ENCODE measurements around the gene OTOR.
A peak's percentile ranks its signal among the peaks of the same experiment; 100 is the strongest.

Gene OTOR

DNA sequence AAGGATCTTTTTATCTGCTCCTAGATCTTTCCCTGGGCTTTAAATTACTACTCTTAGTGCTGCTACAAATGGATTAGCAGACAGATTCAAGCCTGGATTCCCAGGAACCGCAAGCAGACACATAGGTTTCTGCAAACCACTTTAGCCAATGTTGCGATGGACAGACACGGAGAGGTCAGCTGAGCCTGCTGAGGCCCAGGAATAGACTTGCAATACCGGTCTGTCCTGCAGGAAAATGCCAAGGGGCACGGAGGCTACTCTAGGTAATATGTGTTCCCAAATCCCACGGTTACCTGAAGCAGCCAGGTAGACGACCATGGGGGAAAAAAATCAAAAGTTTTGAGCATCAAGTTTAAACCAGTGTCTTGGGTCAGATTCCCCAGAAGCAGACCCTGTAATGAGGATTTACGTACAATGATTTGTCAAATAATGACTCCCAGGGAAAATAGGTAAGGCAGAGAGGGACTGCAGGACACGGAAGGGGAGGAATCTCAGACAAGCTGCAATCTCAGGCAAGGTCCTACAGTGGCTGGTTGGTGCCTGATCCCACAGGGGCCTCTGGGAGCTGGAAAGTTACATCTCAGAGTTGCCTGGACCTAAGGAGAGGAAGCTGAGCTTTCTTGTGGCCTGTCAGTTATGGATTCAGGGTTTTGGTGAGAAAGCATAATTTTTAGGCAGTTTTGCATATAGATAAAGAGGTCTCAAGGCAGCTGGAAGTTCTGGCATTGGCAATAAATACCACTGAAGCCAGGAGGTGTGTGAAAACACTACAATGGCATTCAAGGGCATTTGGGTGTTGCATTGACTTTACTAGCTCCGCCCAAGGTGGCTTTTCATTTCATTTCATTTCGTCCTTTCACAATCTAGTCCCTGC is 12.5 kb downstream of the OTOR start:
- no peak overlapping the region for H3K4me3 ChIP-seq (replicated peaks in 1 of 2; ENCODE audit: low read depth in 2 of 2, low read length in 2 of 2)
- no peak for DNase-seq (ENCODE audit: low read depth in 2 of 2)
- TF ChIP-seq, protein P1, sequence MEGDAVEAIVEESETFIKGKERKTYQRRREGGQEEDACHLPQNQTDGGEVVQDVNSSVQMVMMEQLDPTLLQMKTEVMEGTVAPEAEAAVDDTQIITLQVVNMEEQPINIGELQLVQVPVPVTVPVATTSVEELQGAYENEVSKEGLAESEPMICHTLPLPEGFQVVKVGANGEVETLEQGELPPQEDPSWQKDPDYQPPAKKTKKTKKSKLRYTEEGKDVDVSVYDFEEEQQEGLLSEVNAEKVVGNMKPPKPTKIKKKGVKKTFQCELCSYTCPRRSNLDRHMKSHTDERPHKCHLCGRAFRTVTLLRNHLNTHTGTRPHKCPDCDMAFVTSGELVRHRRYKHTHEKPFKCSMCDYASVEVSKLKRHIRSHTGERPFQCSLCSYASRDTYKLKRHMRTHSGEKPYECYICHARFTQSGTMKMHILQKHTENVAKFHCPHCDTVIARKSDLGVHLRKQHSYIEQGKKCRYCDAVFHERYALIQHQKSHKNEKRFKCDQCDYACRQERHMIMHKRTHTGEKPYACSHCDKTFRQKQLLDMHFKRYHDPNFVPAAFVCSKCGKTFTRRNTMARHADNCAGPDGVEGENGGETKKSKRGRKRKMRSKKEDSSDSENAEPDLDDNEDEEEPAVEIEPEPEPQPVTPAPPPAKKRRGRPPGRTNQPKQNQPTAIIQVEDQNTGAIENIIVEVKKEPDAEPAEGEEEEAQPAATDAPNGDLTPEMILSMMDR (IDR thresholded peaks at IDR 0.05; ENCODE audit: low read depth, low read length) = no peak

DNA sequence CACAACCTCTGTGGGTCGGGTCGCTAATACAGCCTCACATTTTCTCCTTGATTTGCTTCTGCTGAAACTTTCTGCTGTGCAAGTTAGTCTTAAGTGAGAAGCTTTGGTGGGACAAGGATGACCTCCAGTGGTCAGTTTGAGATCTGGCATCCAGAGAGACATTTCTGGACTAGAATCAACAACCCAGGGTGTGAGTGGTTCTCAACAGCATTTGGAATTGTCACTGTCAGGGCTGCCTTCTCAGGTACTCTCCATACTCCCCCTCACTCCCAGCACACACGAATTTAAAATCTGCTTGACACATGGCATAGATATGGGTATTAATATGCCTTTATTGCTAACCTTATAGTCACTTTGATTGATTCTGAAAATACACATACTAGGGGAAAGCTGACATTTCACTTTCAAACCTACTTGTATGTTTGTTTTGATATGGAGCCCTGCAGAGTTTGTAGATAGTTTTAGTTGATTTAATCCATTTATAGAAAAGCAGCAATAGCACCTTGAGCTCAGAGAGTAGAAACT is 13.2 kb downstream of the OTOR start:
- DNase-seq (ENCODE audit: low read depth in 2 of 2) = peak; percentile 80 to 82
- TF ChIP-seq, protein P1 (IDR thresholded peaks at IDR 0.05; ENCODE audit: low read depth, low read length) = peak; percentile 75
- H3K4me3 ChIP-seq (replicated peaks in 1 of 2; ENCODE audit: low read depth in 2 of 2, low read length in 2 of 2) = no peak overlapping the region

- TF ChIP-seq, protein P1 (IDR thresholded peaks at IDR 0.05; ENCODE audit: low read depth, low read length) = no peak
- no peak overlapping the region for H3K4me3 ChIP-seq (replicated peaks in 1 of 2; ENCODE audit: low read depth in 2 of 2, low read length in 2 of 2)
- no peak for DNase-seq (ENCODE audit: low read depth in 2 of 2)
Measured at GRCh38 chr20:16764560-16764959, 16.4 kb downstream of the OTOR start.

DNA sequence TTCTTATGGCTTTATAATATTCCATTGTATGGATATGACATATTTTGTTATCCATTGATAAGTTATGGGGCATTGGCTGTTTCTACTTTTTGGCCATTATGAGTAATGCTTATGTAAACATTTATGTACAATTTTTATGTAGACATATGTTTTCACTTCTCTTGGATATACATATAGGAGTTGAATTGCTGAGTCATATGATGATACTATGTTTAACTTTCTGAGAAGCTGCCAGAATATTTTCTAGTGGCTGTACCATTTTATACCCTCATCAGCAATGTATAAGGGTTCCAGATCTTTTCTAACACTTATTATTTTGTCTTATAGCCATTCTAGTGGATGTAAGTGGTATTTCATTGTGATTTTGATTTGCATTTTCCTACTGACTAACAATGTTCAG is 23.1 kb downstream of the OTOR start:
- TF ChIP-seq, protein P1 (IDR thresholded peaks at IDR 0.05; ENCODE audit: low read depth, low read length) = no peak
- no peak overlapping the region for H3K4me3 ChIP-seq (replicated peaks in 1 of 2; ENCODE audit: low read depth in 2 of 2, low read length in 2 of 2)
- no peak for DNase-seq (ENCODE audit: low read depth in 2 of 2)

GRCh38 chr20:16775961-16776360 is 27.8 kb downstream of the OTOR start:
- TF ChIP-seq, protein P1 (IDR thresholded peaks at IDR 0.05; ENCODE audit: low read depth, low read length) = no peak
- DNase-seq (ENCODE audit: low read depth in 2 of 2) = no peak
- no peak overlapping the region for H3K4me3 ChIP-seq (replicated peaks in 1 of 2; ENCODE audit: low read depth in 2 of 2, low read length in 2 of 2)

DNA sequence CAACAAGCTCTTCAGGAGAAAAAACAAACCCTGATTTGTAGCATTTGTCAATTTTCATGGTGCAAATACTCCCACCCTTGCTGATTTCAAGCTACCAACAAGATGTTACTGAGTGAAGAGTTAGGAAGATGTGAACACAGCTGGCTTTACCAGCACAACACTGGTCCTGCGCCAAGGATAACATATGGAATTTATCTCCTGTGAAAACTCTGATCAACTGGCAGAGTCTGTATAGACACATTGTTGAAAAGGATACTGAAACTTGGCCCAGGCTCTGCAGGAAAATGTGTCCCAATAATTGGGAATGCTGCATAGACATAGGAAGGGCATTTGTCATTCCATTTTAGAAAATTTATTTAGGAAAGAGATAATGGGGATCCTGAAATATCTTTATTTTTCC is 29.0 kb downstream of the OTOR start:
- TF ChIP-seq, protein P1 (IDR thresholded peaks at IDR 0.05; ENCODE audit: low read depth, low read length) = no peak
- DNase-seq (ENCODE audit: low read depth in 2 of 2) = no peak
- H3K4me3 ChIP-seq (replicated peaks in 1 of 2; ENCODE audit: low read depth in 2 of 2, low read length in 2 of 2) = no peak overlapping the region

Measured in cardiac fibroblast (primary cell).